Kidney (tissue), 14 donors: ENCODE data around the gene FAM89A. TPM values are rescaled to one million over a fixed set of nuclear protein-coding genes. Genes with fewer than 3 reads are reported as not detected.

Experiments
- DNase-seq, 5 donors: peaks; one replicate each; pipeline ENCODE4 v3.0.0-alpha.2; 2013 to 2020
- FAIRE-seq: peaks from 2 replicates; lab custom pipeline; 2012; peaks lifted over from hg19 to GRCh38; lab: Jason Lieb, UNC
- H3K27ac ChIP-seq, 2 donors: one replicate each; pipeline ENCODE4 v1.7.0; 2013; ENCODE audit warnings: low read depth in 2 of 2, low read length in 2 of 2, inconsistent platforms in 1 of 2
- H3K27me3 ChIP-seq: one replicate; pipeline ENCODE4 v1.7.1; 2013; ENCODE audit warnings: low read length, inconsistent platforms; ENCODE audit not compliant: control insufficient read depth, insufficient read depth
- H3K36me3 ChIP-seq, 3 donors: one replicate each; pipeline versions ENCODE4 v1.7.0 to v1.7.1; 2013; ENCODE audit warnings: low read length in 3 of 3, control low read depth in 1 of 3, inconsistent platforms in 1 of 3; ENCODE audit not compliant: insufficient read depth in 3 of 3, control insufficient read depth in 2 of 3
- H3K4me1 ChIP-seq, 3 donors: one replicate each; pipeline versions ENCODE4 v1.7.0 to v1.7.1; 2013; ENCODE audit warnings: low read length in 3 of 3, inconsistent platforms in 1 of 3, low read depth in 1 of 3; ENCODE audit not compliant: control insufficient read depth in 2 of 3, insufficient read depth in 2 of 3
- H3K4me3 ChIP-seq, 3 donors: one replicate each; pipeline versions ENCODE4 v1.7.0 to v1.8.1; 2013; ENCODE audit warnings: low read length in 3 of 3, control low read depth in 1 of 3, inconsistent platforms in 1 of 3
- H3K9ac ChIP-seq, 3 donors: one replicate each; pipeline versions ENCODE4 v1.7.0 to v1.7.1; 2013; ENCODE audit warnings: low read length in 3 of 3, control low read depth in 1 of 3, inconsistent platforms in 1 of 3
- H3K9me3 ChIP-seq, 3 donors: one replicate each; pipeline versions ENCODE4 v1.7.0 to v1.7.1; 2013; ENCODE audit warnings: low read length in 3 of 3, control low read depth in 1 of 3, inconsistent platforms in 1 of 3; ENCODE audit not compliant: control insufficient read depth in 2 of 3, insufficient read depth in 1 of 3
- CTCF ChIP-seq: IDR thresholded peaks from 3 replicates; pipeline ENCODE4 v1.5.1; 2012; ENCODE audit warnings: mild to moderate bottlenecking, moderate library complexity, borderline replicate concordance; ENCODE audit not compliant: insufficient read depth; ENCODE audit errors: extremely low read depth
- intact Hi-C: fragments of 100-400 bp; cut with DNase I; formaldehyde crosslinking; loops from one replicate; pipeline ENCODE4 v1.11.1; 2022
- polyA plus RNA-seq: library from polyadenylated mRNA; stranded (reverse); fragments of 350-450 nt; fragmentation: Illumina TruSeq; extraction: RNeasy Lipid Tissue Mini Kit (QIAGEN cat#74804); gene quantifications from one replicate; pipeline ENCODE4 v1.2.3, GENCODE V29; 2014; ENCODE audit warnings: low read depth, low replicate concordance; ENCODE audit not compliant: insufficient read depth
- total RNA-seq: library from RNA; stranded (reverse); fragmentation: NEBNext Ultra II Directional; extraction: Animal tissue kit (Norgen Biotek cat#: 25700); gene quantifications from one replicate; pipeline ENCODE4 v1.2.1, GENCODE V29; 2021
- donor health status: control.
- donor health status: control.
- donor health status: control.
- donor health status: control.
- donor health status: control.
- donor health status: DM: yes; HTN: yes; CAD: no.
- donor health status: Normal renal cell carcinoma (clear cell type).

FAM89A gene
- total and polyA plus RNA-seq, 2 donors from 2014 or later, result 14.9 to 19.9 TPM

DNA sequence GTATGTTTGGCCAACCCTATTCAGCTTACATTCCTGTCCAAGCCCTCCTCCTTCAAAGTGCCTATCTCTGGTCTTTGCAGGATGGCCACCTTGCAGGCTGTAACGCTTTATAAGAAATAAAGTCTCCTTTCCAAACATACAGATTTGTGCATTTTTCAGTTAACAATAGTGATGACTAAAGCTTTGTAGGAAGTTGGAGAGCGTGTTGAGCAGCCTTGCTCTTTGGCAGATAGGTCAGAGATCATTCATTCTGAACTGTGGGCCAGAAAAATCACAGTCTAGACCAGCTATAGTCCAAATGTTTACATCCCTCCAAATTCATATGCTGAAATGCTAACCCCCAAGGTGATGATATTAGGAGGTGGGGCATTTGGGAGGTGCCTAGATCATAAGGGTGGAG lies 34.0 kb upstream of the FAM89A start:
- TF ChIP-seq CTCF, result no peak
- FAIRE-seq (no peak), DNase-seq (no peak)
- Histone ChIP-seq H3K27me3 (no peaks in the 10 kb centered on the region), H3K27ac (no peak overlapping the region), H3K4me3 (no peak overlapping the region), H3K4me1 (no peaks in the 10 kb centered on the region), H3K9me3 (no peaks in the 10 kb centered on the region), H3K9ac (no peak overlapping the region), H3K36me3 (no peaks in the 10 kb centered on the region)
- intact Hi-C loops, result no loop called here

GRCh38 chr1:231073331-231073730 lies 33.3 kb upstream of the FAM89A start:
- Histone ChIP-seq H3K9ac (no peak overlapping the region), H3K9me3 (no peaks in the 10 kb centered on the region), H3K27ac (no peak overlapping the region), H3K4me1 (no peaks in the 10 kb centered on the region), H3K4me3 (no peak overlapping the region), H3K36me3 (no peaks in the 10 kb centered on the region), H3K27me3 (no peaks in the 10 kb centered on the region)
- TF ChIP-seq CTCF, result no peak
- DNase-seq, result no peak
- intact Hi-C loops, result no loop called here
- no peak for FAIRE-seq

GRCh38 chr1:231072502-231073094 lies 32.5 kb upstream of the FAM89A start:
- no peak for TF ChIP-seq CTCF
- Histone ChIP-seq H3K9ac (no peak overlapping the region), H3K4me1 (no peaks in the 10 kb centered on the region), H3K4me3 (no peak overlapping the region), H3K9me3 (no peaks in the 10 kb centered on the region), H3K27ac (no peak overlapping the region), H3K36me3 (no peaks in the 10 kb centered on the region), H3K27me3 (no peaks in the 10 kb centered on the region)
- no peak for DNase-seq
- intact Hi-C loops, result no loop called here
- FAIRE-seq, result no peak

DNA sequence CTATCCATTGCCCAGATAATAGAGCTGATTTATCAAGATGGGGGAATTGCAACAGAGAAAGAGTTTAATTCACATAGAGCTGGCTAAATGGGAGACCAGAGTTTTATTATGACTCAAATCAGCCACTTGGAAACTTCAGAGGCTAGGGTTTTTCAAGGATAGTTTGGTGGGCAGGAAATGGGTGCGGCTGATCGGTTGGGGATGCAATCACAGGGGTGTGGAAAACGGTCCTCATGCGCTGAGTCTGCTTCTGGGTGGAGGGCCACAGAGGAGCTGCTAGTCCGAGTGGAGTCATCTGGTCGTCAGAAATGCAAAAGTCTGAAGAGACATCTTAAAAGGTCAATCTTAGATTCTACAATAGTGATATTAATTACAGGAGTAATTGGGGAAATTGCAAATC lies 32.0 kb upstream of the FAM89A start:
- FAIRE-seq, result no peak
- Histone ChIP-seq H3K4me1 (no peaks in the 10 kb centered on the region), H3K27ac (no peak overlapping the region), H3K27me3 (no peaks in the 10 kb centered on the region), H3K9me3 (no peaks in the 10 kb centered on the region), H3K4me3 (no peak overlapping the region), H3K36me3 (no peaks in the 10 kb centered on the region), H3K9ac (no peak overlapping the region)
- DNase-seq, result no peak
- no peak for TF ChIP-seq CTCF
- intact Hi-C loops, result no loop called here
